ENCODE measurements around the gene DCUN1D2. TPM values are rescaled to one million over a fixed set of nuclear protein-coding genes. Genes with fewer than 3 reads are reported as not detected.

Gene DCUN1D2
- polyA plus RNA-seq, 3 donors, result 3.1 to 16.7 (median 6.1) TPM

GRCh38 chr13:113443991-113444390, 46.5 kb downstream of the DCUN1D2 start:
- Mint-ChIP-seq H3K4me1 (no peaks in the 10 kb centered on the region), H3K27ac (no peak overlapping the region), H3K27me3 (ENCODE audit: low read depth in 3 of 3) (peaks cover 0 to 2% (median 0%) of the 10 kb centered on the region in 3 donors), H3K4me3 (no peak overlapping the region), H3K9me3 (peaks cover 8 to 25% (median 17%) of the 10 kb centered on the region in 7 donors), H3K36me3 (peaks cover 6 to 16% of the 10 kb centered on the region in 2 donors)
- Histone ChIP-seq H3K4me2 (replicated peaks; ENCODE audit: extremely low read depth, low read length, poor library complexity, severe bottlenecking) (no peak overlapping the region), H3K27me3 (ENCODE audit: control insufficient read depth in 2 of 2, insufficient read depth in 2 of 2, low read length in 2 of 2) (no peaks in the 10 kb centered on the region), H3K4me1 (ENCODE audit: control insufficient read depth in 1 of 2, insufficient read depth in 2 of 2, low read length in 2 of 2) (no peaks in the 10 kb centered on the region), H3K9ac (ENCODE audit: insufficient read depth, low read length, poor library complexity, severe bottlenecking) (no peak overlapping the region), H3K36me3 (replicated peaks in 1 of 2; ENCODE audit: control insufficient read depth in 1 of 2, insufficient read depth in 2 of 2, low read length in 2 of 2) (no peaks in the 10 kb centered on the region), H3K79me2 (ENCODE audit: insufficient read depth, low read length) (no peaks in the 10 kb centered on the region), H3K9me3 (replicated peaks in 1 of 2; ENCODE audit: control insufficient read depth in 1 of 2, insufficient read depth in 1 of 2, low read length in 2 of 2) (peaks cover 4 to 11% of the 10 kb centered on the region in 2 donors), H4K20me1 (ENCODE audit: insufficient read depth, low read length) (no peaks in the 10 kb centered on the region), H3K4me3 (replicated peaks in 1 of 3; ENCODE audit: low read depth in 2 of 3, low read length in 3 of 3) (no peak overlapping the region), H3K27ac (ENCODE audit: low read depth in 1 of 2, low read length in 2 of 2) (no peak overlapping the region), H2AFZ (ENCODE audit: insufficient read depth, low read depth, low read length, poor library complexity, severe bottlenecking) (no peak overlapping the region)
- DNase-seq, result no peak
- intact Hi-C loops (cut with micrococcal nuclease), result no loop called here
- WGBS (ENCODE audit: insufficient coverage), result 91% methylated on average over 12 of the region's 15 CpGs
- TF ChIP-seq, protein P1, sequence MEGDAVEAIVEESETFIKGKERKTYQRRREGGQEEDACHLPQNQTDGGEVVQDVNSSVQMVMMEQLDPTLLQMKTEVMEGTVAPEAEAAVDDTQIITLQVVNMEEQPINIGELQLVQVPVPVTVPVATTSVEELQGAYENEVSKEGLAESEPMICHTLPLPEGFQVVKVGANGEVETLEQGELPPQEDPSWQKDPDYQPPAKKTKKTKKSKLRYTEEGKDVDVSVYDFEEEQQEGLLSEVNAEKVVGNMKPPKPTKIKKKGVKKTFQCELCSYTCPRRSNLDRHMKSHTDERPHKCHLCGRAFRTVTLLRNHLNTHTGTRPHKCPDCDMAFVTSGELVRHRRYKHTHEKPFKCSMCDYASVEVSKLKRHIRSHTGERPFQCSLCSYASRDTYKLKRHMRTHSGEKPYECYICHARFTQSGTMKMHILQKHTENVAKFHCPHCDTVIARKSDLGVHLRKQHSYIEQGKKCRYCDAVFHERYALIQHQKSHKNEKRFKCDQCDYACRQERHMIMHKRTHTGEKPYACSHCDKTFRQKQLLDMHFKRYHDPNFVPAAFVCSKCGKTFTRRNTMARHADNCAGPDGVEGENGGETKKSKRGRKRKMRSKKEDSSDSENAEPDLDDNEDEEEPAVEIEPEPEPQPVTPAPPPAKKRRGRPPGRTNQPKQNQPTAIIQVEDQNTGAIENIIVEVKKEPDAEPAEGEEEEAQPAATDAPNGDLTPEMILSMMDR (IDR thresholded peaks at IDR 0.05), result no peak

- Histone ChIP-seq H3K9me3 (replicated peaks in 1 of 2; ENCODE audit: control insufficient read depth in 1 of 2, insufficient read depth in 1 of 2, low read length in 2 of 2) (peaks cover 4 to 11% of the 10 kb centered on the region in 2 donors), H2AFZ (ENCODE audit: insufficient read depth, low read depth, low read length, poor library complexity, severe bottlenecking) (no peak overlapping the region), H3K79me2 (ENCODE audit: insufficient read depth, low read length) (no peaks in the 10 kb centered on the region), H3K27me3 (ENCODE audit: control insufficient read depth in 2 of 2, insufficient read depth in 2 of 2, low read length in 2 of 2) (no peaks in the 10 kb centered on the region), H3K4me3 (replicated peaks in 1 of 3; ENCODE audit: low read depth in 2 of 3, low read length in 3 of 3) (no peak overlapping the region), H3K4me1 (ENCODE audit: control insufficient read depth in 1 of 2, insufficient read depth in 2 of 2, low read length in 2 of 2) (no peaks in the 10 kb centered on the region), H3K4me2 (replicated peaks; ENCODE audit: extremely low read depth, low read length, poor library complexity, severe bottlenecking) (no peak overlapping the region), H3K27ac (ENCODE audit: low read depth in 1 of 2, low read length in 2 of 2) (no peak overlapping the region), H3K9ac (ENCODE audit: insufficient read depth, low read length, poor library complexity, severe bottlenecking) (no peak overlapping the region), H4K20me1 (ENCODE audit: insufficient read depth, low read length) (no peaks in the 10 kb centered on the region), H3K36me3 (replicated peaks in 1 of 2; ENCODE audit: control insufficient read depth in 1 of 2, insufficient read depth in 2 of 2, low read length in 2 of 2) (no peaks in the 10 kb centered on the region)
- no CpG with 5 or more reads among the region's 1 CpG for WGBS (ENCODE audit: insufficient coverage)
- Mint-ChIP-seq H3K9me3 (peaks cover 8 to 23% (median 17%) of the 10 kb centered on the region in 7 donors), H3K4me1 (no peaks in the 10 kb centered on the region), H3K36me3 (peaks cover 6 to 16% of the 10 kb centered on the region in 2 donors), H3K4me3 (no peak overlapping the region), H3K27ac (no peak overlapping the region), H3K27me3 (ENCODE audit: low read depth in 3 of 3) (peaks cover 0 to 2% (median 0%) of the 10 kb centered on the region in 3 donors)
- DNase-seq, result no peak
- TF ChIP-seq, protein P1 (IDR thresholded peaks at IDR 0.05), result no peak
- intact Hi-C loops (cut with micrococcal nuclease), result no loop called here
Measured at GRCh38 chr13:113442985-113443362, 47.5 kb downstream of the DCUN1D2 start.
